Measurements from ENCODE around the gene CEP162.
"Not testable (repeated sequence)": the region's sequence is repeated elsewhere in the genome, so short reads cannot be mapped to it uniquely, and the experiment has no call there.

The CEP162 gene

GRCh38 chr6:84228198-84228543, 728 bp upstream of the CEP162 start:
- no peak for DNase-seq

- DNase-seq = peak; percentile 4
Observed at GRCh38 chr6:84227044-84227433, 404 bp downstream of the CEP162 start.

GRCh38 chr6:84224251-84224650, 3.2 kb downstream of the CEP162 start:
- DNase-seq = no peak

GRCh38 chr6:84223608-84224007, 3.8 kb downstream of the CEP162 start:
- not testable (repeated sequence) for DNase-seq

- no peak for DNase-seq
Observed at GRCh38 chr6:84222426-84222825, 5.0 kb downstream of the CEP162 start.

- DNase-seq = peak; percentile 16
Observed at GRCh38 chr6:84220809-84221409, 6.5 kb downstream of the CEP162 start.

GRCh38 chr6:84218091-84218490, 9.4 kb downstream of the CEP162 start:
- DNase-seq = no peak

GRCh38 chr6:84213217-84213616, 14.2 kb downstream of the CEP162 start:
- no peak for DNase-seq

- no peak for DNase-seq
Observed at GRCh38 chr6:84204011-84204410, 23.4 kb downstream of the CEP162 start.

GRCh38 chr6:84199987-84200386, 27.5 kb downstream of the CEP162 start:
- DNase-seq = not testable (repeated sequence)

GRCh38 chr6:84197708-84198107, 29.7 kb downstream of the CEP162 start:
- no peak for DNase-seq

GRCh38 chr6:84193114-84193708, 34.2 kb downstream of the CEP162 start:
- peak; percentile 1 for DNase-seq

GRCh38 chr6:84191802-84192201, 35.6 kb downstream of the CEP162 start:
- peak; percentile 1 for DNase-seq

GRCh38 chr6:84189356-84189755, 38.1 kb downstream of the CEP162 start:
- not testable (repeated sequence) for DNase-seq

GRCh38 chr6:84183430-84183829, 44.0 kb downstream of the CEP162 start:
- DNase-seq = no peak

- no peak for DNase-seq
Observed at GRCh38 chr6:84182001-84182400, 45.4 kb downstream of the CEP162 start.

GRCh38 chr6:84177241-84177640, 50.2 kb downstream of the CEP162 start:
- no peak for DNase-seq

GRCh38 chr6:84172574-84172973, 54.9 kb downstream of the CEP162 start:
- no peak for DNase-seq

GRCh38 chr6:84172080-84172479, 55.4 kb downstream of the CEP162 start:
- no peak for DNase-seq

GRCh38 chr6:84167457-84167856, 60.0 kb downstream of the CEP162 start:
- DNase-seq = no peak

- no peak for DNase-seq
Observed at GRCh38 chr6:84166395-84166794, 61.0 kb downstream of the CEP162 start.

GRCh38 chr6:84164328-84164727, 63.1 kb downstream of the CEP162 start:
- not testable (repeated sequence) for DNase-seq

- DNase-seq = no peak
Observed at GRCh38 chr6:84161190-84161589, 66.3 kb downstream of the CEP162 start.

- DNase-seq = no peak
Observed at GRCh38 chr6:84156306-84156705, 71.1 kb downstream of the CEP162 start.

GRCh38 chr6:84151669-84152068, 75.8 kb downstream of the CEP162 start:
- no peak for DNase-seq

Data from activated CD4-positive, alpha-beta T cell treated with anti-CD3 and anti-CD28 coated beads, Interleukin-10, Interleukin-2, amounts not matched to agents 100 ng/mL and 50 ng/mL, durations not matched to agents 16 hours and 8 hours (primary cell).